Common myeloid progenitor, CD34-positive (primary cell): ENCODE measurements around the gene SUGP1.

ENCODE experiments used
- CTCF ChIA-PET: fragments of 350-600 bp; sonication (Branson Sonifier 250); formaldehyde crosslinking; loops from one replicate; lab custom pipeline; 2021; ENCODE audit warnings: antibody characterized with exemption; lab: Charles Lee
- POLR2A ChIA-PET: fragments of 350-600 bp; sonication (Branson Sonifier 250); formaldehyde crosslinking; loops from one replicate; lab custom pipeline; 2021; ENCODE audit warnings: antibody characterized with exemption; lab: Charles Lee
- DNase-seq, 3 donors: peaks; one replicate each; pipeline versions ENCODE4 v3.0.0 to v3.0.0-alpha.2; 2013
- H3K27ac ChIP-seq, 2 experiments: 1 replicate in 1 of 2; 2 replicates in 1 of 2; pipeline ENCODE4 v1.7.0; 2013; ENCODE audit warnings: inconsistent platforms in 2 of 2, low read length in 2 of 2, mild to moderate bottlenecking in 2 of 2, low read depth in 1 of 2, moderate library complexity in 1 of 2; ENCODE audit not compliant: severe bottlenecking in 2 of 2, insufficient read depth in 1 of 2, poor library complexity in 1 of 2
- H3K27me3 ChIP-seq, 5 experiments: replicated peaks in 2 of 5; 1 replicate in 3 of 5; 2 replicates in 2 of 5; pipeline versions ENCODE4 v1.6.1 to v1.7.0; 2013; ENCODE audit warnings: low read length in 4 of 5, mild to moderate bottlenecking in 2 of 5, moderate library complexity in 2 of 5, inconsistent platforms in 1 of 5; ENCODE audit not compliant: insufficient read depth in 5 of 5, control insufficient read depth in 4 of 5
- H3K36me3 ChIP-seq, 4 experiments: 1 replicate in 2 of 4; 2 replicates in 2 of 4; pipeline versions ENCODE4 v1.6.1 to v1.7.0; 2013; ENCODE audit warnings: low read length in 3 of 4, control low read depth in 1 of 4, mild to moderate bottlenecking in 1 of 4; ENCODE audit not compliant: control insufficient read depth in 4 of 4, insufficient read depth in 4 of 4
- H3K4me1 ChIP-seq, 4 experiments: 1 replicate in 3 of 4; 2 replicates in 1 of 4; pipeline versions ENCODE4 v1.6.1 to v1.7.1; 2013; ENCODE audit warnings: low read length in 3 of 4, mild to moderate bottlenecking in 3 of 4, control low read depth in 1 of 4, inconsistent platforms in 1 of 4, moderate library complexity in 1 of 4; ENCODE audit not compliant: control insufficient read depth in 4 of 4, insufficient read depth in 4 of 4; ENCODE audit errors: control extremely low read depth in 1 of 4
- H3K4me3 ChIP-seq, 7 experiments: 1 replicate in 4 of 7; 2 replicates in 3 of 7; pipeline versions ENCODE4 v1.5.1 to v1.7.0; 2013; ENCODE audit warnings: mild to moderate bottlenecking in 7 of 7, low read length in 6 of 7, moderate library complexity in 6 of 7, inconsistent platforms in 2 of 7, low read depth in 2 of 7, control low read depth in 1 of 7; ENCODE audit not compliant: insufficient read depth in 4 of 7, control insufficient read depth in 1 of 7; ENCODE audit errors: extremely low read depth in 1 of 7
- H3K9me3 ChIP-seq, 5 experiments: 1 replicate in 4 of 5; 2 replicates in 1 of 5; pipeline versions ENCODE4 v1.6.1 to v1.7.1; 2013; ENCODE audit warnings: low read length in 4 of 5, mild to moderate bottlenecking in 2 of 5, inconsistent platforms in 1 of 5, low read depth in 1 of 5, moderate library complexity in 1 of 5; ENCODE audit not compliant: control insufficient read depth in 4 of 5, insufficient read depth in 2 of 5; ENCODE audit errors: control extremely low read depth in 1 of 5
- WGBS: methylation state at CpG from one replicate; pipeline ENCODE4 v1.1.5; 2013; ENCODE audit not compliant: insufficient coverage; 5-methylcytosine and 5-hydroxymethylcytosine counted together

SUGP1 gene

DNA sequence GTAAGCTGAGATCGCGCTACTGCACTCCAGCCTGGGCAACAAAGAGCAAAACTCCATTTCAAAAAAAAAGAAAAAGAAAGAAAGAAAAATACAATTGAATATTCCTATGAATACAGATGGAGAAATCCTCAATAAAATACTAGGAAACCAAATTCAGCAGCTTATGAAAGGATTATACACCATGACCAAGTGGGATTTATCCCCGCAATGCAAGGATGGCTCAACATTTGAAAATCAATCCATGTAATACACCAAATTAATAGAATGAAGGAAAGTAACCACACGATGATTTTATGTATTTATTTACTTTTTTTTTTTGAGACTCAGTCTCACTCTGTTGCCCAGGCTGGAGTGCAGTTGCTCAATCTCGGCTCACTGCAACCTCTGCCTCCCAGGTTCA, 27.7 kb downstream of the SUGP1 start:
- 100% methylated on average over 1 of the region's 5 CpGs for WGBS
- peaks cover 19 to 58% (median 28%) of the 10 kb centered on the region in 4 experiments for H3K36me3 ChIP-seq
- peaks cover 0 to 5% (median 0%) of the 10 kb centered on the region in 5 experiments for H3K9me3 ChIP-seq

DNA sequence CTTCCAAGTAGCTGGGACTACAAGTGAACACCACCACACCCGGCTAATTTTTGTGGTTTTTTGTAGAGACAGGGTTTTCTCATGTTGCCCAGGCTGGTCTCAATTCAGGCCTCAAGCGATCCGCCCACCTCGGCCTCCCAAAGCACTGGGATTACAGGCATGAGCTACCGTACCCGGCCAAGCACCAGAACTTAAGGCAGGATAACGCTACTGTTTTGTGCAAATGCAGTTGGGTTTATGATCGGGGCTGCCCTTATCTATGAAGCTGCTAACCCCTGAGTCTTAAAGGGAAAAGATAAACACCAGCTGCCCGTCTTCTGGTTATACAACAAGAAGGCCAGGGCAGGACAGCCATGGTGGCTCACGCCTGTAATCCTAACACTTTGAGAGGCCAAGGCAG, 34.6 kb downstream of the SUGP1 start:
- no peak overlapping the region for H3K4me3 ChIP-seq
- no peak overlapping the region for H3K27ac ChIP-seq
- no peaks in the 10 kb centered on the region for H3K27me3 ChIP-seq
- no peak for DNase-seq
- ChIA-PET POLR2A (no interaction called here), CTCF (interaction anchor here (0.9 kb wide), 1 partner anchor 15 kb away, joined by 3 read pairs; no protein-coding TSS in a partner anchor)
- H3K36me3 ChIP-seq: peaks cover 15 to 68% (median 47%) of the 10 kb centered on the region in 4 experiments
- H3K4me1 ChIP-seq: no peaks in the 10 kb centered on the region
- WGBS: 95% methylated on average over 9 of the region's 10 CpGs
- peaks cover 0 to 3% (median 0%) of the 10 kb centered on the region in 5 experiments for H3K9me3 ChIP-seq

More for the DNA sequence above, 27.7 kb downstream of the SUGP1 start:
- Histone ChIP-seq H3K4me3 (no peak overlapping the region), H3K27me3 (no peaks in the 10 kb centered on the region), H3K27ac (no peak overlapping the region), H3K4me1 (no peaks in the 10 kb centered on the region)
- no peak for DNase-seq
- POLR2A ChIA-PET: no interaction called here
- CTCF ChIA-PET: no interaction called here

DNA sequence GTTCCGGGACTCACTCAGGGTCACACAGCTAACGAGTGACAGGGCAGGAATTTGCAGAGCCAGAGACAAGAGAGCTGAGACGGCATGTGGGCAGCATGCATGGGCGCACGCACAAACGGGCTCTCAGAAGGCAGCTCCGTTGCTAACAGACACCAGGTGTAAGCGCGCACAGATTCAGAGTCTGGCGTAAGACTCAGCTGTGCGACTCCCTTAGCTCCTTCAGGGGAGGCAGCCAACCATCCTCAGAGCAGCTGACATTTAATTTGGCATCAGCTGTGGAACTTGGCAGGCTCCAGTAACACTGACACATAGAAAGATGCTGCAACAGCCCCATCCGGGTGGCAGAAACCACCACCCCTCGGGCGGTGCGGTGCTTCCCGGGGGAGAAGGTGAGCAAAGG, 39.7 kb downstream of the SUGP1 start:
- H3K36me3 ChIP-seq: peaks cover 12 to 82% (median 59%) of the 10 kb centered on the region in 4 experiments
- CTCF ChIA-PET: interaction anchor here (1.0 kb wide), 1 partner anchor 114 kb away, joined by 3 read pairs; no protein-coding TSS in a partner anchor
- POLR2A ChIA-PET: no interaction called here
- H3K9me3 ChIP-seq: peaks cover 0 to 3% (median 0%) of the 10 kb centered on the region in 5 experiments
- peaks cover 0 to 3% (median 0%) of the 10 kb centered on the region in 5 experiments for H3K27me3 ChIP-seq
- no peak overlapping the region for H3K4me3 ChIP-seq
- WGBS: 98% methylated on average over 16 of the region's 16 CpGs
- no peak for DNase-seq
- H3K27ac ChIP-seq: no peak overlapping the region
- H3K4me1 ChIP-seq: no peaks in the 10 kb centered on the region

DNA sequence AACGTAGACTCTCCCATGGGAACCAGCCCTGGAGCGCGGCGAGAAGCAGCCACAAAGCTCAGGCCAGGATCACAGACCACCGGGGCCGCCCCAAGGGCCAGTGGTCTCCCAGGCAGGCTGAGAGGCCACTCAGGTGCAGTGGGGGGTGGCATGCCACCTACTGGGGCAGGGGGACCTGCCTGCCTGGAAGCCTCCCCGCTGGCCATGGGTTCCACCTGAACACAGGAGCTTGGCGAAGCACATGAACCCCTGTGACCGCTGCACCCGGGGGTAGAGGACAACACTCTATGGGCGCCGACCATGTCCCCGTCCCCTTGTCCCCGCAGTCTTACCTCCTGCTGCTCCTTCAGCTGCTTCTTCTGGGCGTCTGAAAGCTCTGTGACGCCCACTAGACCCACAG, 40.5 kb downstream of the SUGP1 start:
- DNase-seq: no peak
- 99% methylated on average over 14 of the region's 16 CpGs for WGBS
- CTCF ChIA-PET: no interaction called here
- peaks cover 0 to 10% (median 0%) of the 10 kb centered on the region in 5 experiments for H3K27me3 ChIP-seq
- no peak overlapping the region for H3K27ac ChIP-seq
- H3K36me3 ChIP-seq: peaks cover 12 to 81% (median 60%) of the 10 kb centered on the region in 4 experiments
- H3K9me3 ChIP-seq: peaks cover 0 to 3% (median 0%) of the 10 kb centered on the region in 5 experiments
- H3K4me1 ChIP-seq: no peaks in the 10 kb centered on the region
- no peak overlapping the region for H3K4me3 ChIP-seq
- POLR2A ChIA-PET: no interaction called here

DNA sequence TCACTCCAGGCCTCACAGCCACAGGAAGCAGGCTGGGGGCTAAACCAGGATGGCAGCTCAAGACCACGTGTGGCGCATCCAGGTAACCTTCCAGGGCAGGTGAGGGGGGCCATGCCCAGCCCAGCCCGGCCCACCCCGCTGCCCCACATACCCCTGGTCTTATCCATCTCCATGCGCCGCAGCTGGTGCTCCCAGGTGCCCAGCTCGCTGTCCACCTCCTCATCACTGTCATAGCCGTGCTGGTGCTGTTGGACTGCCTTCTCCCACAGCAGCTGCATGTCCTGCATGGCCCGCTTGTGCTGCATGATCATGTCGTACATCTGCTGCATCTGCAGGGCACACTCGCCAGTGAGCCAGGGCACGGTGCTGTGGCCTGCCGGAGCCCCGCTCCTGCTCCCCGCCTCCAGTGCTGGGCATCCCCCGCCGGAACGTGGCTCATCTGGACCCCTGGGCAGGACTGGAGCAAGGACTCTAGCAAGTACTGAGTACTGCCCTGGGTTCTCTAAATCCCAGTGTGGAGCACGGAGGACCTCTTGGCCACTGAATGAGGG, 41.2 kb downstream of the SUGP1 start:
- Histone ChIP-seq H3K9me3 (no peaks in the 10 kb centered on the region), H3K36me3 (peaks cover 8 to 76% (median 55%) of the 10 kb centered on the region in 4 experiments), H3K27me3 (peaks cover 0 to 17% (median 2%) of the 10 kb centered on the region in 5 experiments), H3K4me3 (no peak overlapping the region), H3K4me1 (no peaks in the 10 kb centered on the region), H3K27ac (no peak overlapping the region)
- DNase-seq: no peak
- ChIA-PET CTCF (no interaction called here), POLR2A (no interaction called here)
- 93% methylated on average over 14 of the region's 19 CpGs for WGBS

DNA sequence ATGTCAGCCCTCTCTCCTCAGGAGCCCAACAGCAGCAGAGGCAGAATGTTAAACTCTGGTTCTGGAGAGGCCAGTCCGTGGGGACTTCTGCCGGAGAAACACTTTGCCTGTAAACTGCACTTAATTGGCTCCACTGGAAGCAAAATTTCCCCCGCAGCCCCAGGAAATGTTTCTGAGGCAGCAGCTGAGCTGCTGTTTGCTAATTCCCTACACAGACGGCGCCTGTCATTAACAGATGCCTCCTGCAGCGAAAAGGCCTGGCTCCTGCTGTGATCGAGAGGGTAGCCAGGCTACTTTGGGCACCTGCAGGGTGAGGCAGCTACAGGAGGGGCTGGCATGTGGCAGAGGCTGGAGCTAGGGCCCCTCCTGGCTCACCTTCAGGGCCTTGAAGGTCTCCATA, 42.0 kb downstream of the SUGP1 start:
- Histone ChIP-seq H3K27ac (no peak overlapping the region), H3K4me3 (no peak overlapping the region), H3K27me3 (peaks cover 0 to 25% (median 6%) of the 10 kb centered on the region in 5 experiments), H3K9me3 (no peaks in the 10 kb centered on the region), H3K36me3 (peaks cover 2 to 70% (median 50%) of the 10 kb centered on the region in 4 experiments), H3K4me1 (peaks cover 0 to 2% (median under 1%) of the 10 kb centered on the region in 4 experiments)
- 93% methylated on average over 7 of the region's 7 CpGs for WGBS
- DNase-seq: no peak
- ChIA-PET POLR2A (no interaction called here), CTCF (no interaction called here)

DNA sequence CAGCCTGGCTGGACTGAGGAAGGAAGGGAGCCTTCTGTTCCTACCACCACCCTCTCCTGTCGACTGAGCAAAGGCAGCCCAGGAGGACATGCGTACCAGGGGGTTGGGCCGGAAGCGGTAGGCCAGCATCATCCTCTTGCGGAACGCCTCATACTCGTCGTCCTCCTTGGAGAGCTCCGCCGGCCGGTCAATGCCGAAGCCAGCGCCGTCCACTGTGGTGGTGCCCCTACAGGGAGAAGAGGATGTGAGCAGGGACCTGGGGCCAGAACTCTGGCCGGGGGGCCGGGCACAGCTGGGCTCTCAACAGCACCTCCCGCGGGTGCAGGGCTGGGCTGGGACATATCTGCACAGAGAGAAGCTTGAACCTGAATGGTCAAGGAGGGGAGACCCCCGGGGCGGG, 43.5 kb downstream of the SUGP1 start:
- Histone ChIP-seq H3K27me3 (peaks cover 0 to 39% (median 10%) of the 10 kb centered on the region in 5 experiments), H3K4me1 (peaks cover 0 to 4% (median 2%) of the 10 kb centered on the region in 4 experiments), H3K27ac (no peak overlapping the region), H3K36me3 (peaks cover 0 to 67% (median 48%) of the 10 kb centered on the region in 4 experiments), H3K4me3 (no peak overlapping the region), H3K9me3 (no peaks in the 10 kb centered on the region)
- ChIA-PET POLR2A (no interaction called here), CTCF (no interaction called here)
- DNase-seq: no peak
- 97% methylated on average over 16 of the region's 20 CpGs for WGBS
